Parathyroid adenoma (tissue), 2 donors: ENCODE measurements around the gene HLA-DMB.

Source experiments
- H2AFZ ChIP-seq: fragments of 300-600 bp; sonication (generic); one replicate; pipeline ENCODE4 v1.7.0; 2017; ENCODE audit warnings: antibody characterized with exemption, mild to moderate bottlenecking
- H3K27ac ChIP-seq: fragments of 300-600 bp; sonication (generic); one replicate; pipeline ENCODE4 v1.7.0; 2017
- H3K27me3 ChIP-seq: fragments of 300-600 bp; sonication (generic); one replicate; pipeline ENCODE4 v1.7.0; 2017; ENCODE audit warnings: low read length; ENCODE audit not compliant: control insufficient read depth, insufficient read depth
- H3K36me3 ChIP-seq: fragments of 300-600 bp; sonication (generic); one replicate; pipeline ENCODE4 v1.7.0; 2017; ENCODE audit warnings: low read length; ENCODE audit not compliant: control insufficient read depth, insufficient read depth
- H3K4me1 ChIP-seq: fragments of 300-600 bp; sonication (generic); one replicate; pipeline ENCODE4 v1.7.0; 2017; ENCODE audit warnings: control low read depth
- H3K4me2 ChIP-seq: fragments of 300-600 bp; sonication (generic); one replicate; pipeline ENCODE4 v1.7.0; 2017; ENCODE audit warnings: low read length
- H3K4me3 ChIP-seq: fragments of 300-600 bp; sonication (generic); one replicate; pipeline ENCODE4 v1.7.0; 2017; ENCODE audit warnings: low read depth, low read length
- H3K79me2 ChIP-seq: fragments of 300-600 bp; sonication (generic); one replicate; pipeline ENCODE4 v1.7.0; 2017; ENCODE audit warnings: control low read depth
- H3K9ac ChIP-seq: fragments of 300-600 bp; sonication (generic); one replicate; pipeline ENCODE4 v1.7.0; 2017; ENCODE audit warnings: mild to moderate bottlenecking
- H3K9me3 ChIP-seq: fragments of 300-600 bp; sonication (generic); one replicate; pipeline ENCODE4 v1.7.0; 2017; ENCODE audit warnings: low read length; ENCODE audit not compliant: control insufficient read depth
- CTCF ChIP-seq: fragments of 300-600 bp; sonication (generic); IDR thresholded peaks from one replicate; pipeline ENCODE4 v1.7.0; 2017; ENCODE audit warnings: antibody characterized with exemption, mild to moderate bottlenecking
- donor health status: primary hyperparathyroidism.

The HLA-DMB gene

DNA sequence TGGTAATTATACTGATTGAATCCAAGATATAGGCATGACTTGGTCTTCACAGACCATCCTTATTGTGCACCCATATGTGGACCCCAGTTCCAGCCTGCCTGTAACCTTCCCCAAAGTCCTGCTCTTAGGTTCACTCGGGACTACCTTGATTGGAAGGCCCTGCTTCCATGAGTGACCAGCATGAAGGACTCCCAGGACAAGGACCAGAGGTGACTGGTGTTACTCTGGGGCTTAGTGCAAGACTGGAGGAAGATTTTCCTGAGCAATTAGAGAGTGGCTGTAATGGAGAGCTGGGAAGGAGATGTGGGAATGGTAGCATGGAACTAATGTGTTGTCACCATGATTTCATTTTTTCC, 42.6 kb upstream of the HLA-DMB start:
- Histone ChIP-seq H3K27ac (no peak overlapping the region), H3K4me3 (no peak overlapping the region), H3K36me3 (peaks cover 2% of the 10 kb centered on the region), H3K4me1 (no peaks in the 10 kb centered on the region), H2AFZ (no peak overlapping the region), H3K9me3 (no peaks in the 10 kb centered on the region), H3K27me3 (no peaks in the 10 kb centered on the region), H3K4me2 (no peak overlapping the region), H3K9ac (no peak overlapping the region), H3K79me2 (no peaks in the 10 kb centered on the region)
- no peak for TF ChIP-seq CTCF

DNA sequence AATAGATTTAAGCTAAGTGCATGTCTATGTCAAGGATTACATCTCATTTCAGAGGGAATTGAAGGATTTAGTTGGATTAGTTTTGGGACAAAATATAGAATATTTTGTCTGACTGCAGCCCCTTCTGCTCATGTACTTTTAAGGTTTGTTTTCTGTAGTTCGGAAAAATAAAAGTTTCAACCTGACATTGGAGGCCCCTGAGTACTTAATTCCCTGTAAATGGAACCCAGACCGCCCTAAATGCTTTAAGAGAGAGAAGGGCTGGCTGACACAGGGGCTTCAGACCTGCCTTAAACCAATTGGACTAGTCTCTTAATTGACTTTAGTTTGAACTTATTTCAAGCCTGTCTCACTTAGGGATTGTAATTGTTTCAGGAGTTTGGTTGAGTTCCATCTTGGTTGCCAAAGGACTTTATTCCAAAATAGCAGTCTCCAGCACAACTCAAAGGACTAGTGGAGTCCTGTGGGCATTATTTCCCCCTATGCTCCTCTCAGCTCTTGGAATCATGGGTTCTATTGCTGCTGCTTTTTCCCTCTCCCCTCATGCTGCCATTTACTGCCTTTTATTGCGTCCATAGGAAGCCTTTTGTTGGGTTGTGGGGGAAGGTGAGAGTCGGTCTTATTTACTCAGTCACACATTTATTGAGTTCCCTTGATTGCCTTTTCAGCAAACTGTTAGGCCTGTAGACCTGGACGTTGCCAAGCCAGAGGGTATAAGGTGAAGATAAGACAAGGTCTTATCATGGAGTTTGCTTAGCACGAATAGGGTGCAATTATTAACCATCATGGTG, 42.1 kb upstream of the HLA-DMB start:
- no peak for TF ChIP-seq CTCF
- H3K4me2 ChIP-seq: no peak overlapping the region
- H3K4me1 ChIP-seq: no peaks in the 10 kb centered on the region
- H3K27ac ChIP-seq: no peak overlapping the region
- H3K36me3 ChIP-seq: peaks cover 2% of the 10 kb centered on the region
- H3K9ac ChIP-seq: no peak overlapping the region
- no peak overlapping the region for H3K4me3 ChIP-seq
- H3K9me3 ChIP-seq: no peaks in the 10 kb centered on the region
- no peaks in the 10 kb centered on the region for H3K79me2 ChIP-seq
- no peaks in the 10 kb centered on the region for H3K27me3 ChIP-seq
- H2AFZ ChIP-seq: no peak overlapping the region

DNA sequence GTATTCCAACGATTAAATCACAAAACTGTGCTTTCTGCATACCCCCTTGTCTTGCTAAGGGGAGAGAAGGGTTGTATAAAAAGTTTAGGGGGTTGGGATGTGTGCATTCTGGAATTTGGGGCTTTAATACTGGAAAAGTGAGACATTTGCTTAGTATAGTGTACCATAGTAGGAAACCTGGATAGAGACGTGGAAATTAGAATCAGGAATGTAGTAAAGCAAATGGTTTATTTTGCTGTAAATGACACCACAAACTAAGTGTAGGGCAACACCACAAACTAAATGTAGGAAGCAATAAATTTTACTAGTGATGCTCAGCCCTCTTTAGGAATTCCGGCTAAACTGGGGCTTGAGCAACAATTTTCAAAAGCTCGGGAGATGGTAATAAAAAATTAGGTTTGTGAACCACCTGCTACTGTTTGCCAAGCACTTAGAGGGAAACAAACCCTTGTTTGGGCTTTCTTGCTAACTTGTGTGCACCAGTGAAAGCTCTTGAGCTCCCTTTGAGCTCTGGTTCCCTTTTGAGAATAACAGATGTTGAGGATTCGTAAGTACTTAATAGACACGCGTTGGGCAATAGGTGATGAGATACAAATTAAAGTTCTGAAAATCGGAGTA, 41.4 kb upstream of the HLA-DMB start:
- Histone ChIP-seq H3K4me2 (no peak overlapping the region), H3K4me3 (no peak overlapping the region), H3K79me2 (peaks cover 2% of the 10 kb centered on the region), H3K4me1 (peaks cover 3% of the 10 kb centered on the region), H3K27ac (no peak overlapping the region), H3K9ac (no peak overlapping the region), H3K27me3 (no peaks in the 10 kb centered on the region), H2AFZ (no peak overlapping the region), H3K36me3 (peaks cover 2% of the 10 kb centered on the region), H3K9me3 (no peaks in the 10 kb centered on the region)
- TF ChIP-seq CTCF: no peak

DNA sequence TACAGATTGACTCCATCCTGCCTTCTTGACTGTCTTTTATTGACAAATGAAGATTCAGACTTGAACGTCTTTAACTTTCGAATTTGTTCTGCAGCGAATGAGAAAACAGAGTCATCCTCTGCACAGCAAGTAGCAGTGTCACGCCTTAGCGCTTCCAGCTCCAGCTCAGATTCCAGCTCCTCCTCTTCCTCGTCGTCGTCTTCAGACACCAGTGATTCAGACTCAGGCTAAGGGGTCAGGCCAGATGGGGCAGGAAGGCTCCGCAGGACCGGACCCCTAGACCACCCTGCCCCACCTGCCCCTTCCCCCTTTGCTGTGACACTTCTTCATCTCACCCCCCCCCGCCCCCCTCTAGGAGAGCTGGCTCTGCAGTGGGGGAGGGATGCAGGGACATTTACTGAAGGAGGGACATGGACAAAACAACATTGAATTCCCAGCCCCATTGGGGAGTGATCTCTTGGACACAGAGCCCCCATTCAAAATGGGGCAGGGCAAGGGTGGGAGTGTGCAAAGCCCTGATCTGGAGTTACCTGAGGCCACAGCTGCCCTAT, 39.7 kb upstream of the HLA-DMB start:
- no peak overlapping the region for H3K9ac ChIP-seq
- H3K4me1 ChIP-seq: peaks cover 8% of the 10 kb centered on the region
- H3K4me2 ChIP-seq: no peak overlapping the region
- H3K36me3 ChIP-seq: peaks cover 2% of the 10 kb centered on the region
- no peak overlapping the region for H2AFZ ChIP-seq
- TF ChIP-seq CTCF: no peak
- H3K9me3 ChIP-seq: no peaks in the 10 kb centered on the region
- peaks cover 9% of the 10 kb centered on the region for H3K79me2 ChIP-seq
- no peaks in the 10 kb centered on the region for H3K27me3 ChIP-seq
- H3K27ac ChIP-seq: no peak overlapping the region
- no peak overlapping the region for H3K4me3 ChIP-seq
